GM18526 (cell line): ENCODE data around the gene APOBEC3G.
A peak's percentile ranks its signal among the peaks of the same experiment; 100 is the strongest.

Experiments used
- POLR2A ChIP-seq: IDR thresholded peaks from 3 replicates; pipeline ENCODE4 v1.6.1; 2011; ENCODE audit not compliant: insufficient read length; ENCODE audit errors: extremely low read depth

Gene APOBEC3G

DNA sequence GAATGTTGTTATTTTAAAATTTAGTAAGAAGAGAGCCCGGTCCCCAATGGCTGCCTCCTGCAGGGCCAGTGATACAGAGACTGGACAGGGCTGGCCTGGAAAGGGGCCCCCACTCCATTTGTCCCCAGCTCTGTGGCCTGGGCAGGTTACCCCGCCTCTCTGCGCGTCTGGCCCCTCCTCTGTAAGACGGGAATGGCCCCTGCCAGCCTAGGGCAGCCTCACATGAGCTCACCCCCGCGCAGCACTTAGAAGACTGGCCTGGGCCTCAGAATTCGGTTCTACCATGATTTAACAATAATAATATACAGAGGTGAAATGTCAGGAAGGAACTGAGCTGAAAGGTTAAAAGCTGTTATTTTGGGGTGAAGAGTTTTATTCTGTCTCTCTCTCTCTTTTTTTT lies 1.3 kb downstream of the APOBEC3G start:
- TF ChIP-seq POLR2A: no peak

DNA sequence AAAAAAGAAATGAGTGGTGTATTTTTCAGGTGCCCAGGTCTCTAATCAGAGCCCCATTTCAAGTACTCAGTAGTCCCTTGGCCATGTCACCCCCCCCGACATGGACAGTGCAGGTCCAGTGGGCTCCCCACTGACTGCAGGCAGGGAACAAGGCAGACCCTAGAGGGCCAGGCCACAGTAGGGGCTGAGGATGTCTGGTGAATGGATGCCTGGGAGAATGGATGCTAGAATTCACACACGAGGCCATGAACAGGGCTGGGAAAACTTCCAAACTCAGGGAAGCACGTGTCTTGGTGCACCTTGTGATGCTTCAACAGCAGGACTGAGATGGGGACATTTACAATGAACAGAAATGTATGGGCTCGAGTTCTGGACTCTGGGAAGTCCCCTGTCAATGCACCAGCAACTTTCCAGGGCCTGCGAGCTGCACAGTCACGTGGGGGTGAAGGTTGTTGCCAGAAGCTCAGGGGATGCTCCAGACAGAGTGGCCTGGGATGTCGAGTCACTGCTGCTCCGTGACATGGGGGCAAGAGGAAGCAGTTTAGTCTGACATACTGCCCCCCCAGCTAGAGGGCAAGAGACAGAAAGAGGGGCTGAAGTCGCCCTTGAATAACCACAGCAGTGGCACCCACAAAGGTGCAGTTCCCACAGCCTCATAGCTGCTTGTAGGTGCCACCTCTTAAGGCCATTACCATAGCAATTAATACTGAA lies 3.1 kb downstream of the APOBEC3G start:
- no peak for TF ChIP-seq POLR2A

DNA sequence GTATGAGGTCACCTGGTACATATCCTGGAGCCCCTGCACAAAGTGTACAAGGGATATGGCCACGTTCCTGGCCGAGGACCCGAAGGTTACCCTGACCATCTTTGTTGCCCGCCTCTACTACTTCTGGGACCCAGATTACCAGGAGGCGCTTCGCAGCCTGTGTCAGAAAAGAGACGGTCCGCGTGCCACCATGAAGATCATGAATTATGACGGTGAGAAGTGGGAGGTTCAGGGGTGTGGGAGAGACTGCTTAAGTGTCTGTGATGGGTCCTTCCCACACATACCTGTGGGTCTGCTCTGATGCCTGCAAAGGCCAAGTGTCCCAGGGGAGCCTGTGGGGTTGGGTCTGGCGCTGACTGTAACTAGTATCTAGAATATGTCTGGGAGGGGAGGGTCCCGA lies 3.9 kb downstream of the APOBEC3G start:
- peak; percentile 12 for TF ChIP-seq POLR2A

DNA sequence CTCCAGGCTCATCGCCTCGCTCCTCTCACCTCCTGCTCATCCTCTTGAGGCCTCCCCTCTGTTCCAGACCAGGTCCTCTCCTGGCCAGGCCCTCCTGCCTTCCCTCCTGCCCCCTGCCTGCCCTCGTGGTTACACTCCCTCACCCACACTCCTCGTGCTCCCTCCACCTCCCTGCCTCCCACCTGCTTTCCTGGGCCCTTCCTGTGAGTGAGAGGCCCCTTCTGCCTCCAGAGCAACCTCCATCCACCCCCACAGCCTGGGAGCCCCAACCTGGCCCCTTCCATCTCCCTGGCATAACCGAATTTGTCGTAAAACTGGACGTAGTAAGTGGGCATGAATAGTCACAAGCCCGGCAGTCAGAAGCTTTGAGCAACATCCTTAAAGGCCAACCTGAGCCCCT lies 4.5 kb downstream of the APOBEC3G start:
- no peak for TF ChIP-seq POLR2A

DNA sequence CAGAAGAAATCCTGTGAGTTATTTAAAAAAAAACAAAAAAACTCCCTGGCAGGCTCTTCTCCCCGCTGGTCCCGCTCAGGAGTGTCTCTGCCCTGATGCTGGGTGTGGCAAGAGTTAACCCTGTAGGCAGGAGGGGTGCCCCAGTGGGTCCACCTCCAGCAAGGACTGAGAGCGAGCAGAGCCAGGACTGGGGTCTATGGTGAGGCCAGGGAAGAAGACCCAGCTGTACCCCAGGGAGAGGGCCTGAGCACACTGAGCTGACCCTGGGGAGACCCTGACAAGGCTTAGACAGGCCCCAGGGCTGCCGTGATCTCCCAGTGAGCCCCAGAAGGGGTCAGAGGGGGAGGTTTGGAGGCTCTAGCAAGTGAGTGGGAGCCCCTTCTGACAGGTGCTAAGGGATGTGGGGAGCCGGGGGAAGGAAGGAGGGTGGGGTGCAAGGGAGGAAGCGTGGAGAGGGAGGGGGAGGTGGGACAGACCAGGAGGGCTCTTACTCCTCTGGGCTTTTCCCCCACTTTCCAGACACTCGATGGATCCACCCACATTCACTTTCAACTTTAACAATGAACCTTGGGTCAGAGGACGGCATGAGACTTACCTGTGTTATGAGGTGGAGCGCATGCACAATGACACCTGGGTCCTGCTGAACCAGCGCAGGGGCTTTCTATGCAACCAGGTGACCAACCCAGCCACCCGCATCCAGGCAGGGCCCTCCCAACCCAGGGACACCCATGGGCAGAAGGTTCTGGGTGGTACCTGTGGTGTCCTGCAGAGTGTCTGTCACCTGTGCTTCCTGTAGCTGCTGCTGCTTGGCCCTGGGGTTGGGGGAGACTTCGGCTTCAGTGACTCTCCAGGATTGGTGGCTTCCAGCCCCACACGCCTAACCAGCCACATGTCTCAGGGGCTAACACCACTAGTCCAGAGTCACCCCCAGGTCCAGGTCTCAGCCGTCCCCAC lies 6.4 kb downstream of the APOBEC3G start:
- TF ChIP-seq POLR2A: no peak

DNA sequence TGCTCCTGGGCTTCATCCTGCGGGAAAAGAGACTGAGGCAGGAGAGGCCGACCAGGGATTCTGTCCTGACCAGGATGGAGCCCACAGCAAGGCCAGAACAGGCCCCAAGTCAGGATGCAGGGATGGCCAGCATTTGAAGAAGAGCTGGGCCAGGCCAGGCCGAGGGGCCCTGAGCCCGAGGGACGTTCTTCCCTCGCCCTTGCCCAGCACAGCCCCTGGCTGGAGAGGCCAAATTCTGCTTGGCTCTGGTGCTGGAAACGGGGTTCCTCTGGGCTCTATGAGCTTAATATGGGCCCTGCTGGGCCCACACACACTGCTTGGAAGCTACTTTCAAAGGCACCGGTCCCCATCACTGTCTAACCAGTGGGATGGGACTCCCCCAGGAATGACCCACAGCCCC lies 7.6 kb downstream of the APOBEC3G start:
- TF ChIP-seq POLR2A: no peak

DNA sequence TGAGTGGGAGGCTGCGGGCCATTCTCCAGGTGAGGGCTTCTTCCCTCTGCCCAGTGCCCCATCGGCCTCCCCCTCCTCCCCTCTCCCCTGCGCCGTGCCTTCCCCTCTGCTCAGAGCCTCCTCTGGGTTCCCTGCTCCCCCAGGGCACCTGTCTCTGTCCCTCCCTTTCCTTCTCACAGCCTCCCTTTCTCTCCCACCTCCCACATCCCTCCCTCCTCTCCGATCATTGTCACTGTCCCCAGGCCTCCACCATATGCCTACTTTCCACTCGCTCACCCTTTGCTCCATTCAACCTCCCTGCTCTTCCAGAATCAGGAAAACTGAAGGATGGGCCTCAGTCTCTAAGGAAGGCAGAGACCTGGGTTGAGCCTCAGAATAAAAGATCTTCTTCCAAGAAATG lies 10.0 kb downstream of the APOBEC3G start:
- no peak for TF ChIP-seq POLR2A

DNA sequence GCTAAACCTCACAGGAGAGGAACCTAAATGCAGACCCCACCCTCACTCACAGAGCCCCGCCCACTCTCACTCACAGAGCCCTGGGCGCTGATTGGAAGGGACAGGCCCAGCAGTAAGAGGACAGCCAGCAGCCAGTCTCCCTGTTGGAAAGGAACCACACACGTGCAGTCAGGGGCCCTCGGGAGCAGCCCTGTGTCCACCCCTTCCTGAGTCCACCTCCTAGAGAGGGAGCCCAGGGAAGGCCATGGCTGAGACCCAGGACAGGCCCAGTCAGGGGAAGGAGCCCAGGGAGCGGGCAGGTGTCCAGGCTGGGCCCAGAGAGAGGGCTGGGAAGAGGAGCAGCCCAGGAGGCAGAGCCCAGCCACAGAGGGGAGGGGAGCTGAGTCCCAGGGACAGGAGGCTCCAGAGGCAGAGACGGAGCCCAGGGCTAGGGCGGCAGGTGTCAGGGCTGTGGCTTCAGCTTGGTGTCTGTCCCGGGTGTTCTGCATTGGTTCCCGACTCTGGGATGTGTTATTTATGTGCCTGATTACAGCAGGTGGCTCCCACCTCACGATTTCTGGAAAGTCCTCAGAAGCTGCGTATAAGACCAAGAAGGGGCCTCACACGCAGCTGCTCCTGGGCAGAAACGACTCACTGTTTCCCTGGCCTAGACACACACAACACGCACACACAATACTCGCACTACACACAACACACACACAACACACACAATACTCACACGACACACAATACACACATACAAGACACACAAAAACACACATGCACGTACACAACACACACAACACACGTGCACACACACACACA lies 11.0 kb downstream of the APOBEC3G start:
- TF ChIP-seq POLR2A: peak; percentile 4

DNA sequence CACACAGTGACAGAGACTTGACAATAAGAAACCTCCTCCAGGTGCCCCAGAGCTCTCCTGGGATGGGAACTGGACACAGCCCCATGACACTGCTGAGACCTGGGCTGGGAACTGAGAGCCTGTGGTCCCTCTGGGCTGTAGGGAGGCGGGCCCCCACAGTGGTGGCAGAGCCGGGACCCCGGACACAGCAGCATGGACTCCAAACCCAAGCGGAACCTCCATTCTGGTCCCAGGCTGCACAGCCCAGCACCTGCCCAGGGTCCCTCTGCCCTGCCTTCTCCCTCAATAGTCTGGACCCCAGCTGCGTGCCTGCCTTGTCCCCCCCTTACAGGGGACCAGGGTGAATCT lies 11.6 kb downstream of the APOBEC3G start:
- no peak for TF ChIP-seq POLR2A

DNA sequence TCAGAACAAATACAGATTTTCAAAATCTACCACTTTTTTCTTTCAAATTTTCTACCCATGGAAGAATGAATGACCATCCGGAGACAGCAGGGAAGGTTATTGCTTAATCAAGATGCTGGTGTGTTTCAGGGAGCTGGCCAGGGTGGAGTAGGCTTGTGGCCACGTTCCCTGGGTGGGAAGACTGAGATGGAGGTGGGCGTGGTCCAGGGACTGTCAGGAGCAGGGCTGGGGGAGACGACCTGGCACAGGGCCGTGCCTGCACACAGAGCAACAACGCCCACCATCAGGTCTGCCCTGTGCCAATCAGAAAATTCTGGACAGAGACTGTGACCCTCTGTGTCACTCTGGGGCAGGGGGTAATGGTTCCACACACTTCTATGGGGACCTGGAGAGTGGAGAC lies 12.9 kb downstream of the APOBEC3G start:
- no peak for TF ChIP-seq POLR2A

DNA sequence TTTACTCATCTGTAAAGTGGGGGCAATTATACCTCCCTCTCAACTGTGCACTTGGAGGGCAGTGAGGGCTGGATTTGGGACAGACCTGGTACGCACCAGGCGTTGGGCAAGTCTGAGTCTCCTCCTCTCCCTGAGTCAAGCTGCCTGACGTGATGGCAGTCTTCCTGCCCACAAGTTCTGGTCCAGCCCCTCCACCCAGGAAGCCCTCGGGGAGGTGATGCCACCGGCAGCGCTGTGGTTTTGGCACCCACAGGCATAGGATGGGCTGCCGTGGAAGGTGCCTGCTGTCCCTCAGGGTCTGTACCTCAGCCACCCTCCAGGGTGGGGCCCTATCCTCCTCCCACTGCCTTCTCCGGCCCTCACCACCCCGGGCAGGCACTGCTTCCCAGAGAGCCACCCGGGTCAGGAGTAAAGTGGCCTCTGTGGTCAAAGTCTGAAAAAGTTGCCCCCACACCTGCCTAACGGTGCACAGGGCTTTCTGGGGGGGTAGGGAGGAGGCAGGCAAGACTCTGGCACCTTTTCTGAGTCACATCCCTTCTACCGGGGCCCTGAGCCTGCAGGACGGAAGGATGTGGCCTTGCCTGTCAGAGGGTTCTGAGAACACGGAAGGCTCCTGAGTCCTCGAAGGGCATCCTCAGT lies 13.5 kb downstream of the APOBEC3G start:
- no peak for TF ChIP-seq POLR2A

DNA sequence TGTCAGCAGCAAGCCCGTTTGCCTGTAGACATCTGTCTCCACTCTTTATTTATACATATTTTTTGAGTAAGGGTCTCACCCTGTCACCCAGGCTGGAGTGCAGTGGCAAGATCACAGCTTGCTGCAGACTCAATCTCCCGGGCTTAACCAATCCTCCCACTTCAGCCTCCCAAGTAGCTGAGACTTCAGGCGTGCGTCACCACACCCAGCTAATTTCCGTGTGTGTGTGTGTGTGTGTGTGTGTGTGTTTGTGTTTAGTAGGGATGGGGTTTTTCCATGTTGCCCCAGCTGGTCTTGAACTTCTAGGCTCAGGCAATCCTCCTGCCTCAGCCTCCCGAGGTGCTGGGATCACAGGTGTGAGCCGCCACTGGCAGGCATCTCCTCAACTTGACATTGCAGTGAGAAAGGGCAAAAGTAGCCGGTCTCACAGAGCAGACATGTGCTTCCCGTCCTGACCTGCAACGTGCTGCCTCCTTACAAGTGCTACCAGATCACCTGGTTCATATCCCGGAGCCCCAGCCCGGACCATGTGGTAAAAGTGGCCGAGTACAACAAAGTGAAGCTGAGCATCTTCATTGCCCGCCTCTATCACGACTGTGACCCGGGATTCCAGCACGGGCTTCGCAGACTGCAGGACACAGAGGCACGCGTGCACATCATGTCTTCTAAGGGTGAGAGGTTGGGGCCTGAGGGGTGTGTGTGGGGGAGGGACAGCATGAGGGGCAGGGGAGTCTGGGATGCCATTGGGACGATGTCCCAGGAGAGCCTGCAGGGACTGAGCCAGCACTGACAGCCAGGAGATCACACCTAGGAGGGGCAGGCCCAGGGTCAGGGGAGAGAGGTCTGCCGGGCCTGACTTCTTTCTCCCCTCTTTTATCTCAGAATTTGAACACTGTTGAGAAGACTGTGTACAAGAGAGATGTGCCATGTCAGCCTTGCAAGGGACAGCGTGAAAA lies 14.3 kb downstream of the APOBEC3G start:
- TF ChIP-seq POLR2A: no peak

DNA sequence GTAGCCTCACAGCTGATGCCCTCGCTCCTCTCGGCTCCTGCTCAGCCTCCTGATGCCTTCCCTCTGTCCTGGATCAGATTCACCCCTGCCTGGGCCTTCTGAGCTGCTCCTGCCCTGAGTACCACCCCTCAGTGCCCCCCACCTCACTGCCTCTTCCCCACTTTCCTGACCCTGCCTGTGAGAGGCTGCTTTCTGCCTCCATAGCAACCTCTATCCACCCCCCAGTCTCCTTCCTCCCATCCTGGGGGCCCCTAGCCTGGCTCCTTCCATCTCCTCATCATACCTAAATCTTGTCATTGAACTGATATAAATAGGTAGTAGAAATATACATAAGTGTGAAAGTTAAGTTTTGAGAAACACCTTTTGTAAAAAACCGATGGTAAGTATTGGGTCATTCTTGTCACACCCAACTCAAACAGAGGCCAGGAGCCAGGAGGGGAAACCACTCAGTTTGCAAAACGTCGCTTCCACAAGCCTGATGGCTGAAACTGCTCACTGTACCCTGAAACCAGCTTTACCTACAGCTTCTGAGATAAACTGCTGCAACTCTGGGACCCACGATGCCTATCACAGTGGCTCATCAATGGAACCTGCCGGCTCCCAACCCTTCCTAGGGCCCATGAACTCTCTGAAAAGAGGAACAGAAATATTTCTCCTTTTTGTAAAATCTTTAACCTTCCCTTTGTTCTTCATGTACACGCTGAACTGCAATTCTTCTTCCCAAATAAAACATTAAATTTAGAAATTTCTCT lies 15.2 kb downstream of the APOBEC3G start:
- no peak for TF ChIP-seq POLR2A
